Neural cell (in vitro differentiated cells): ENCODE results near the gene GAS7. TPM values are rescaled to one million over a fixed set of nuclear protein-coding genes. Genes with fewer than 3 reads are reported as not detected.

Experiments used
- H2AFZ ChIP-seq: fragments of 200-600, 300-800 bp; sonication (generic), shearing (Covaris generic); 2 replicates; pipeline ENCODE4 v1.6.0; 2014; ENCODE audit warnings: low read depth, mild to moderate bottlenecking, antibody characterized with exemption, low read length, moderate library complexity
- H3F3A ChIP-seq: fragments of 200-600 bp; shearing (Covaris generic); 2 replicates; pipeline ENCODE4 v1.6.1; 2016; ENCODE audit warnings: mild to moderate bottlenecking, moderate library complexity, mixed read lengths, antibody characterized with exemption, low read length; ENCODE audit not compliant: insufficient read depth, poor library complexity, severe bottlenecking
- H3K27ac ChIP-seq: fragments of 200-600, 300-800 bp; sonication (generic), shearing (Covaris generic); 2 replicates; pipeline ENCODE4 v1.5.1; 2014; ENCODE audit warnings: mild to moderate bottlenecking, low read length, moderate library complexity
- H3K27me3 ChIP-seq: fragments of 300-800, 200-600 bp; sonication (generic), shearing (Covaris generic); 2 replicates; pipeline ENCODE4 v1.6.0; 2014; ENCODE audit warnings: mild to moderate bottlenecking, low read depth, low read length, moderate library complexity; ENCODE audit not compliant: insufficient read depth
- H3K36me3 ChIP-seq: fragments of 300-800, 200-600 bp; sonication (generic), shearing (Covaris generic); 2 replicates; pipeline ENCODE4 v1.5.1; 2014; ENCODE audit warnings: mild to moderate bottlenecking, antibody characterized with exemption, low read length, moderate library complexity; ENCODE audit not compliant: insufficient read depth
- H3K4me2 ChIP-seq: fragments of 300-800, 200-600 bp; sonication (generic), shearing (Covaris generic); 2 replicates; pipeline ENCODE4 v1.6.0; 2014; ENCODE audit warnings: mild to moderate bottlenecking, low read length
- H3K4me3 ChIP-seq: fragments of 300-800, 200-600 bp; sonication (generic), shearing (Covaris generic); 2 replicates; pipeline ENCODE4 v1.5.1; 2014; ENCODE audit warnings: mild to moderate bottlenecking, low read length, moderate library complexity
- H3K79me2 ChIP-seq: fragments of 200-600 bp; shearing (Covaris generic); replicated peaks from 2 replicates; pipeline ENCODE4 v1.6.0; 2014; ENCODE audit warnings: mild to moderate bottlenecking, low read length, moderate library complexity; ENCODE audit not compliant: insufficient read depth
- H3K9ac ChIP-seq: fragments of 300-800, 200-600 bp; sonication (generic), shearing (Covaris generic); 2 replicates; pipeline ENCODE4 v1.6.1; 2016; ENCODE audit warnings: mild to moderate bottlenecking, low read length, mixed read lengths
- H3K9me2 ChIP-seq: fragments of 200-600 bp; shearing (Covaris generic); 2 replicates; pipeline ENCODE4 v1.6.1; 2016; ENCODE audit warnings: mild to moderate bottlenecking, low read length, mixed read lengths; ENCODE audit not compliant: insufficient read depth
- H3K9me3 ChIP-seq: fragments of 200-600, 300-800 bp; sonication (generic), shearing (Covaris generic); 2 replicates; pipeline ENCODE4 v1.6.1; 2016; ENCODE audit warnings: mild to moderate bottlenecking, mixed run types, low read length, moderate library complexity, mixed read lengths
- H4K20me1 ChIP-seq: fragments of 200-600 bp; shearing (Covaris generic); 2 replicates; pipeline ENCODE4 v1.6.1; 2016; ENCODE audit warnings: mild to moderate bottlenecking, mixed run types; ENCODE audit not compliant: insufficient read depth
- EP300 ChIP-seq: fragments of 450-650 bp; conservative IDR thresholded peaks from 2 replicates; pipeline ENCODE4 v1.6.1; 2014; ENCODE audit warnings: antibody characterized with exemption, mild to moderate bottlenecking, moderate library complexity; ENCODE audit not compliant: poor library complexity, severe bottlenecking
- EZH2 ChIP-seq: fragments of 200-600, 300-800 bp; shearing (Covaris generic), sonication (generic); IDR thresholded peaks from 2 replicates; pipeline ENCODE4 v1.6.1; 2014; ENCODE audit warnings: antibody characterized with exemption, low read length, borderline replicate concordance, mild to moderate bottlenecking; ENCODE audit not compliant: insufficient read depth, poor library complexity, severe bottlenecking
- MXI1 ChIP-seq: fragments of 450-650 bp; conservative IDR thresholded peaks from 2 replicates; pipeline ENCODE4 v1.6.1; 2014; ENCODE audit warnings: antibody characterized with exemption, mild to moderate bottlenecking; ENCODE audit not compliant: poor library complexity, severe bottlenecking
- POLR2AphosphoS5 ChIP-seq: IDR thresholded peaks from 2 replicates; pipeline ENCODE4 v1.6.1; 2012
- RAD21 ChIP-seq: fragments of 450-650 bp; conservative IDR thresholded peaks from 2 replicates; pipeline ENCODE4 v1.6.1; 2014; ENCODE audit warnings: antibody characterized with exemption, mild to moderate bottlenecking, moderate library complexity
- SMC3 ChIP-seq: fragments of 450-650 bp; conservative IDR thresholded peaks from 2 replicates; pipeline ENCODE4 v1.6.1; 2014; ENCODE audit warnings: antibody characterized with exemption, mild to moderate bottlenecking, moderate library complexity; ENCODE audit not compliant: poor library complexity
- TAF1 ChIP-seq: IDR thresholded peaks from 2 replicates; pipeline ENCODE4 v1.6.1; 2012; ENCODE audit warnings: low read depth
- polyA plus RNA-seq: library from polyadenylated mRNA; depleted of rRNA; stranded (reverse); fragments of >200 nt; gene quantifications from 2 replicates; pipeline ENCODE4 v1.2.3, GENCODE V29; 2014
- TF ChIP-seq, protein P1 (sequence below): IDR thresholded peaks from 2 replicates; pipeline ENCODE4 v1.6.1; 2012; ENCODE audit warnings: borderline replicate concordance
- TF ChIP-seq, protein P2 (sequence below): fragments of 450-650 bp; IDR thresholded peaks from 2 replicates; pipeline ENCODE4 v1.5.1; 2014; ENCODE audit warnings: antibody characterized with exemption, mild to moderate bottlenecking, moderate library complexity; ENCODE audit not compliant: poor library complexity, severe bottlenecking

Gene GAS7
- polyA plus RNA-seq, 1 donor from 2014 or later = 23.6 TPM

DNA sequence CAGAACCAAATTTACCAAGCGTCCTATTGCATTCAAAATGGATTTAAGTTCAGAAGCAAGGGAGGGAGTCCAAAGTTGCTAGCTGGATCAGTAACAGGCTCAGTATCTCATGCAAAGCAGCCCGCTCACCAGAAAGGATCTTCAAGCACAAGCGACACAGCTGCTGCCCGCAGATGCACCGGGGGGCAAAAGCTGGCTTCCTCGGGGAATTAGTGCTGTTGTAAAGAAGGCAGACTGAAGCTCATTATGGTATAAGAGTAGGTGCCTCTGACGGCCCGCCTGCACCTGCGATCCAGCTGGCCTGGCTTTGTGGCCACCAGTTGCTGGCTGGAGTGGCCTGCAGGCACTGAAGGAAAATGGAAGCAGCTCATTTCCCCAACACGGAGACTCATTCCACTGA, 165.0 kb downstream of the GAS7 start:
- Histone ChIP-seq H3K4me3 (no peak overlapping the region), H3K9me2 (no peaks in the 10 kb centered on the region), H2AFZ (no peak overlapping the region), H3K27ac (no peak overlapping the region), H3K9me3 (no peaks in the 10 kb centered on the region), H4K20me1 (no peaks in the 10 kb centered on the region), H3F3A (no peaks in the 10 kb centered on the region), H3K79me2 (no peaks in the 10 kb centered on the region), H3K4me2 (no peak overlapping the region), H3K9ac (no peak overlapping the region), H3K36me3 (no peaks in the 10 kb centered on the region), H3K27me3 (no peaks in the 10 kb centered on the region)
- TF ChIP-seq MXI1 (no peak), TAF1 (no peak), EZH2 (no peak)

DNA sequence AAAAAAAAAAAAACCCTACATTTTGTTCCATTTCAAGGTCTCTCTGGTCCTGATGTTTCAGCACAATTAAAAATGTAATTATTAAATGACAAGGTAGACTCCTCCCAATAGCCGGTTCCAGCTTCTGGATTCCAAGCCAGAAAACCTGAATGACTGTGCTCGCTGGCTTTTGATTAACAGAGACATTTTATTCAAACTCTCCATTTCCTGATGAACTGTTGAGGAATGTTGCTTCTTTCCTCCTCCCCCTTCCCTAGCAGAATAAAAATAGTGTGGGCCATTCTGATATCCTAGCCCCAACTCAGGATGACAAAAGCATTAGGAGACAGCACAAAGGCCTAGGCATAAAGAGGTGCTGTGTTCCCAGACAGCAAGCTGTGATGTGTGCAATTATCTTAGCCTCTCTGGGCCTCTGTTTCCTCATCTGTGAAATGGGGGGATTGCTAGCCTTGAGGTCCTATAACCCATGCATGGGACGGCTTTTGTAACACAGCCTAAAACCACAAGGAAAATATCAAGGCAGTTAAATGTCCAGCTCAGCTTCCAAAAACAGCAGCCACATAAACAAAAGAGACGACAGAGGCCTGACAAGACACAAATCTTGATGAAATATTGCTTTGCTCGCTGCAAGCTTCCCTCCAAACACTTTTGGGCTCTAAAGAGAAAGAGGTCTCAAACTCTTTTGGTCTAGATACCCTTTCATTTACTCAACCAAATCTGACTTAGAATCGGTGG, 166.1 kb downstream of the GAS7 start:
- H4K20me1 ChIP-seq = no peaks in the 10 kb centered on the region

DNA sequence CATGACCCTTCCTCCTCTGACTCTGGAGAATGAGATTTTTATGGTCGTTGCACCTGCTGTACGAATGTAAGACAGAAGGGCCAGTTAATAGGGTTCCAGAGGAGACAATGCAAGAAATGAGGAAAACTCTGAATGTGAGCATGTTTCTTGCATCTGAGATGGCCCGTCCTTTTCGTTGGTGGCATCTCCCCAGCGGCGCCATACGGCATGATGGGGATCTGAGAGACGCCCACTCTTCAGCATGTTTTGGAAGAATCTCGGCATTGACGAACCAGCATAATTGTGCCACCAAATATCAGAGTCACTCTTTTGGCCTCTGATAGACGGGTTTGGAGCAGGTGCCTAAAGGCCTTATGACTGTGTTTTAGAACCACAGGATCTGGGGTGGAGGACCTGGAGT, 166.8 kb downstream of the GAS7 start:
- no peak overlapping the region for H3K9ac ChIP-seq
- H3K9me3 ChIP-seq = no peaks in the 10 kb centered on the region

More for the DNA sequence above, 166.1 kb downstream of the GAS7 start:
- no peak overlapping the region for H2AFZ ChIP-seq
- no peak overlapping the region for H3K27ac ChIP-seq
- no peaks in the 10 kb centered on the region for H3K36me3 ChIP-seq
- no peaks in the 10 kb centered on the region for H3K79me2 ChIP-seq
- TF ChIP-seq SMC3 = no peak
- no peak for TF ChIP-seq EP300
- no peak for TF ChIP-seq EZH2
- TF ChIP-seq, protein P1, sequence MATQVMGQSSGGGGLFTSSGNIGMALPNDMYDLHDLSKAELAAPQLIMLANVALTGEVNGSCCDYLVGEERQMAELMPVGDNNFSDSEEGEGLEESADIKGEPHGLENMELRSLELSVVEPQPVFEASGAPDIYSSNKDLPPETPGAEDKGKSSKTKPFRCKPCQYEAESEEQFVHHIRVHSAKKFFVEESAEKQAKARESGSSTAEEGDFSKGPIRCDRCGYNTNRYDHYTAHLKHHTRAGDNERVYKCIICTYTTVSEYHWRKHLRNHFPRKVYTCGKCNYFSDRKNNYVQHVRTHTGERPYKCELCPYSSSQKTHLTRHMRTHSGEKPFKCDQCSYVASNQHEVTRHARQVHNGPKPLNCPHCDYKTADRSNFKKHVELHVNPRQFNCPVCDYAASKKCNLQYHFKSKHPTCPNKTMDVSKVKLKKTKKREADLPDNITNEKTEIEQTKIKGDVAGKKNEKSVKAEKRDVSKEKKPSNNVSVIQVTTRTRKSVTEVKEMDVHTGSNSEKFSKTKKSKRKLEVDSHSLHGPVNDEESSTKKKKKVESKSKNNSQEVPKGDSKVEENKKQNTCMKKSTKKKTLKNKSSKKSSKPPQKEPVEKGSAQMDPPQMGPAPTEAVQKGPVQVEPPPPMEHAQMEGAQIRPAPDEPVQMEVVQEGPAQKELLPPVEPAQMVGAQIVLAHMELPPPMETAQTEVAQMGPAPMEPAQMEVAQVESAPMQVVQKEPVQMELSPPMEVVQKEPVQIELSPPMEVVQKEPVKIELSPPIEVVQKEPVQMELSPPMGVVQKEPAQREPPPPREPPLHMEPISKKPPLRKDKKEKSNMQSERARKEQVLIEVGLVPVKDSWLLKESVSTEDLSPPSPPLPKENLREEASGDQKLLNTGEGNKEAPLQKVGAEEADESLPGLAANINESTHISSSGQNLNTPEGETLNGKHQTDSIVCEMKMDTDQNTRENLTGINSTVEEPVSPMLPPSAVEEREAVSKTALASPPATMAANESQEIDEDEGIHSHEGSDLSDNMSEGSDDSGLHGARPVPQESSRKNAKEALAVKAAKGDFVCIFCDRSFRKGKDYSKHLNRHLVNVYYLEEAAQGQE = no peak
- no peak for TF ChIP-seq MXI1
- TF ChIP-seq RAD21 = no peak
- TF ChIP-seq POLR2AphosphoS5 = no peak
- no peaks in the 10 kb centered on the region for H3K9me3 ChIP-seq
- no peak overlapping the region for H3K4me2 ChIP-seq
- no peak overlapping the region for H3K4me3 ChIP-seq
- no peak overlapping the region for H3K9ac ChIP-seq
- no peaks in the 10 kb centered on the region for H3K27me3 ChIP-seq
- H3K9me2 ChIP-seq = no peaks in the 10 kb centered on the region
- no peaks in the 10 kb centered on the region for H3F3A ChIP-seq

More for the DNA sequence above, 166.8 kb downstream of the GAS7 start:
- H3K27me3 ChIP-seq = no peaks in the 10 kb centered on the region
- no peak overlapping the region for H2AFZ ChIP-seq
- H4K20me1 ChIP-seq = no peaks in the 10 kb centered on the region
- TF ChIP-seq RAD21 (no peak), POLR2AphosphoS5 (no peak), TAF1 (no peak), EP300 (no peak), SMC3 (no peak), EZH2 (no peak), MXI1 (no peak)
- TF ChIP-seq, protein P2, sequence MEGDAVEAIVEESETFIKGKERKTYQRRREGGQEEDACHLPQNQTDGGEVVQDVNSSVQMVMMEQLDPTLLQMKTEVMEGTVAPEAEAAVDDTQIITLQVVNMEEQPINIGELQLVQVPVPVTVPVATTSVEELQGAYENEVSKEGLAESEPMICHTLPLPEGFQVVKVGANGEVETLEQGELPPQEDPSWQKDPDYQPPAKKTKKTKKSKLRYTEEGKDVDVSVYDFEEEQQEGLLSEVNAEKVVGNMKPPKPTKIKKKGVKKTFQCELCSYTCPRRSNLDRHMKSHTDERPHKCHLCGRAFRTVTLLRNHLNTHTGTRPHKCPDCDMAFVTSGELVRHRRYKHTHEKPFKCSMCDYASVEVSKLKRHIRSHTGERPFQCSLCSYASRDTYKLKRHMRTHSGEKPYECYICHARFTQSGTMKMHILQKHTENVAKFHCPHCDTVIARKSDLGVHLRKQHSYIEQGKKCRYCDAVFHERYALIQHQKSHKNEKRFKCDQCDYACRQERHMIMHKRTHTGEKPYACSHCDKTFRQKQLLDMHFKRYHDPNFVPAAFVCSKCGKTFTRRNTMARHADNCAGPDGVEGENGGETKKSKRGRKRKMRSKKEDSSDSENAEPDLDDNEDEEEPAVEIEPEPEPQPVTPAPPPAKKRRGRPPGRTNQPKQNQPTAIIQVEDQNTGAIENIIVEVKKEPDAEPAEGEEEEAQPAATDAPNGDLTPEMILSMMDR = no peak
- TF ChIP-seq, protein P1 = no peak
- H3K27ac ChIP-seq = no peak overlapping the region
- H3K4me3 ChIP-seq = no peak overlapping the region
- no peaks in the 10 kb centered on the region for H3K36me3 ChIP-seq
- H3K4me2 ChIP-seq = no peak overlapping the region
- no peaks in the 10 kb centered on the region for H3K9me2 ChIP-seq
- H3F3A ChIP-seq = no peaks in the 10 kb centered on the region
- H3K79me2 ChIP-seq = no peaks in the 10 kb centered on the region
